SH-SY5Y (cell line): Measurements from ENCODE around the gene COA7.

Experiments used
- GATA2 ChIP-seq: IDR thresholded peaks from 2 replicates; pipeline ENCODE4 v1.6.1; 2011; ENCODE audit warnings: mild to moderate bottlenecking, low read depth, low read length
- GATA3 ChIP-seq: IDR thresholded peaks from 2 replicates; pipeline ENCODE4 v1.6.1; 2011; ENCODE audit warnings: low read depth, mild to moderate bottlenecking, low read length, moderate library complexity

- TF ChIP-seq GATA2: no peak
- TF ChIP-seq GATA3: no peak
Observed at GRCh38 chr1:52667984-52668383, 30.2 kb downstream of the COA7 start.
